ENCODE data around the gene ANGPTL4. TPM values are rescaled to one million over a fixed set of nuclear protein-coding genes. Genes with fewer than 3 reads are reported as not detected.

The ANGPTL4 gene
- total RNA-seq, 1 experiment from 2014 or later = 1.7 TPM

GRCh38 chr19:8367327-8368001 lies 3.5 kb downstream of the ANGPTL4 start:
- POLR2A ChIA-PET (ENCODE audit: low non-redundant PET) = interaction anchor here (0.6 kb wide), 1 partner anchor 12 kb away, joined by 6 read pairs; no protein-coding TSS in a partner anchor
- TF ChIP-seq EZH2 (IDR thresholded peaks at IDR 0.05; ENCODE audit: borderline replicate concordance, low read depth, low read length, poor library complexity, severe bottlenecking) (no peak), CTCF (conservative IDR thresholded peaks at IDR 0.05; ENCODE audit: low read depth, low read length) (no peak)
- no peak overlapping the region for H3K4me3 ChIP-seq (ENCODE audit: low read depth, low read length, poor library complexity, severe bottlenecking)
- CTCF ChIA-PET = interaction anchor here (0.7 to 0.9 kb wide), 2 partner anchors 14 to 34 kb away, joined by 3 to 4 read pairs; no protein-coding TSS in a partner anchor
- DNase-seq (ENCODE audit: low spot score) = peak; percentile 89
- H3K4me1 ChIP-seq (ENCODE audit: insufficient read depth, low read length, poor library complexity, severe bottlenecking) = peaks cover 26% of the 10 kb centered on the region
- H3K27ac ChIP-seq (ENCODE audit: low read depth, low read length, poor library complexity, severe bottlenecking) = no peak overlapping the region
- no TSS peak for BruUV-seq (replicated peaks)
- intact Hi-C loops (cut with micrococcal nuclease; ENCODE audit: unreplicated experiment) = no loop called here
- peaks cover 6% of the 10 kb centered on the region for H3K27me3 ChIP-seq (replicated peaks; ENCODE audit: insufficient read depth, low read depth, low read length, poor library complexity)
- no peaks in the 10 kb centered on the region for H3K9me3 ChIP-seq (ENCODE audit: low read depth, low read length, poor library complexity, severe bottlenecking)
- H3K36me3 ChIP-seq (ENCODE audit: insufficient read depth, low read length, poor library complexity, severe bottlenecking) = no peaks in the 10 kb centered on the region

- TF ChIP-seq CTCF (conservative IDR thresholded peaks at IDR 0.05; ENCODE audit: low read depth, low read length) (no peak), EZH2 (IDR thresholded peaks at IDR 0.05; ENCODE audit: borderline replicate concordance, low read depth, low read length, poor library complexity, severe bottlenecking) (no peak)
- ChIA-PET POLR2A (ENCODE audit: low non-redundant PET) (no interaction called here), CTCF (no interaction called here)
- BruUV-seq (replicated peaks) = no TSS peak
- H3K36me3 ChIP-seq (ENCODE audit: insufficient read depth, low read length, poor library complexity, severe bottlenecking) = no peaks in the 10 kb centered on the region
- peaks cover 17% of the 10 kb centered on the region for H3K4me1 ChIP-seq (ENCODE audit: insufficient read depth, low read length, poor library complexity, severe bottlenecking)
- H3K9me3 ChIP-seq (ENCODE audit: low read depth, low read length, poor library complexity, severe bottlenecking) = no peaks in the 10 kb centered on the region
- H3K4me3 ChIP-seq (ENCODE audit: low read depth, low read length, poor library complexity, severe bottlenecking) = no peak overlapping the region
- no peaks in the 10 kb centered on the region for H3K27me3 ChIP-seq (replicated peaks; ENCODE audit: insufficient read depth, low read depth, low read length, poor library complexity)
- no peak for DNase-seq (ENCODE audit: low spot score)
- no peak overlapping the region for H3K27ac ChIP-seq (ENCODE audit: low read depth, low read length, poor library complexity, severe bottlenecking)
- intact Hi-C loops (cut with micrococcal nuclease; ENCODE audit: unreplicated experiment) = no loop called here
Measured at GRCh38 chr19:8370176-8371010, 6.4 kb downstream of the ANGPTL4 start.

- Histone ChIP-seq H3K4me3 (ENCODE audit: low read depth, low read length, poor library complexity, severe bottlenecking) (no peak overlapping the region), H3K9me3 (ENCODE audit: low read depth, low read length, poor library complexity, severe bottlenecking) (no peaks in the 10 kb centered on the region), H3K27me3 (replicated peaks; ENCODE audit: insufficient read depth, low read depth, low read length, poor library complexity) (no peaks in the 10 kb centered on the region), H3K4me1 (ENCODE audit: insufficient read depth, low read length, poor library complexity, severe bottlenecking) (peaks cover 17% of the 10 kb centered on the region), H3K36me3 (ENCODE audit: insufficient read depth, low read length, poor library complexity, severe bottlenecking) (no peaks in the 10 kb centered on the region), H3K27ac (ENCODE audit: low read depth, low read length, poor library complexity, severe bottlenecking) (no peak overlapping the region)
- TF ChIP-seq CTCF (conservative IDR thresholded peaks at IDR 0.05; ENCODE audit: low read depth, low read length) (no peak), EZH2 (IDR thresholded peaks at IDR 0.05; ENCODE audit: borderline replicate concordance, low read depth, low read length, poor library complexity, severe bottlenecking) (no peak)
- intact Hi-C loops (cut with micrococcal nuclease; ENCODE audit: unreplicated experiment) = no loop called here
- POLR2A ChIA-PET (ENCODE audit: low non-redundant PET) = interaction anchor here (0.6 kb wide), 1 partner anchor 198 kb away, joined by 4 read pairs; no protein-coding TSS in a partner anchor
- BruUV-seq (replicated peaks) = no TSS peak
- no peak for DNase-seq (ENCODE audit: low spot score)
- CTCF ChIA-PET = no interaction called here
Measured at GRCh38 chr19:8371011-8371804, 7.3 kb downstream of the ANGPTL4 start.

Measured in A673 (cell line).